Hematopoietic multipotent progenitor cell treated with erythropoietin and hydrocortisone succinate and interleukin-3 and kit ligand, for 4 days (in vitro differentiated cells): ENCODE results near the gene MICU1.
A peak's percentile ranks its signal among the peaks of the same experiment; 100 is the strongest.
"Not testable (repeated sequence)": the region's sequence is repeated elsewhere in the genome, so short reads cannot be mapped to it uniquely, and the experiment has no call there.

ENCODE experiments used
- DNase-seq: peaks from one replicate; pipeline ENCODE4 v3.0.0-alpha.2; 2015

The MICU1 gene

DNA sequence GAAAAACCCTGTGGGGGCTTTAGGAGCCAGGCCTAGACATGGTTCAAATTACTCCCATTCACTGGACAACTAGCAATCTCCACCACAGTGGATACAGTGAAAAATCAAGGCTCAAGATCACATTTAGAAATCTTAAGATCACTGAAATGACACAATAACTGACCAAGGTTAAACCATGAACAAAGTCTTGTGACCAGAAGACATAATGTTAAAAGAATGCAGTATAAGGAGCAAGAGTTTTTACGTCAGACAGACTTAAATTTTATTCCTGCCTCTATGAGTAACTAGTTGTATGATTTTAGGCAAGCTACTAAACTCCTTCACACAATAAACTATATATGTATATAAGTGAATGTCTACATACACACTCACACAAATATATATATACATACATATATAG is 68.5 kb downstream of the MICU1 start:
- no peak for DNase-seq

DNA sequence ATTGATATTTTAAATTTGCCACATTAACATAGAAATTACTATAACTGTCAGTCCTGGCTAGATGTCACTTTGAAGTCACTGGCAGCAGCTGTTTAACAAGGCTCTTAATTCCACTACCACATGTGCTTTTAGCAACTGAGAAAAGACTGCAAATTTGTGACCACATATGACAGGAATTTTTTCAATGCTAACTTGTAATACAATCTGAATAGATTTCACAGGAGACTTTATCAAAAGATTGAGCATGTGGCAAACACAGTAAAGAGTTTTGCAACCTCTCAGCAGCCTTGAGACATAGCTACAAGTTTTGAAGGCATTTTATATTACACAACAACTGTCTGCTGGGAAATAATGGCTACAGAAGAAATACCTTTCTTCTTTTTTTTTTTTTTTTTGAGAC is 73.0 kb downstream of the MICU1 start:
- DNase-seq = peak; percentile 71

DNA sequence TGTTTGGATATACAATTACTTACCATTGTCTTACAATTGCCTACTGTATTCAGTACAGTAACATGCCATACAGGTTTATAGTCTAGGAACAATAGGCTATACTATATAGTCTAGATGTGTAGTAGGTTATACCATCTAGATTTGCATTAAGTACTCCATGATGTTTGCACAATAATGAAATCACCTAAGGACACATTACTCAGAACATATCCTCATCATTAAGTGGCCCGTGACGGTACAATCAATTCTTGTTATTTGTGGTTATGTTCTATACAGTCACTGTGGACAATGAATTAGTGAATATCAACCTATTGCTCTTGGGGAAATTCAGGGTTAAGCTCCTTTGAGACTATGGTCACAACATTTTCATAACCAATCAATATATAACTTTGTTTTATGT is 75.6 kb downstream of the MICU1 start:
- no peak for DNase-seq

DNA sequence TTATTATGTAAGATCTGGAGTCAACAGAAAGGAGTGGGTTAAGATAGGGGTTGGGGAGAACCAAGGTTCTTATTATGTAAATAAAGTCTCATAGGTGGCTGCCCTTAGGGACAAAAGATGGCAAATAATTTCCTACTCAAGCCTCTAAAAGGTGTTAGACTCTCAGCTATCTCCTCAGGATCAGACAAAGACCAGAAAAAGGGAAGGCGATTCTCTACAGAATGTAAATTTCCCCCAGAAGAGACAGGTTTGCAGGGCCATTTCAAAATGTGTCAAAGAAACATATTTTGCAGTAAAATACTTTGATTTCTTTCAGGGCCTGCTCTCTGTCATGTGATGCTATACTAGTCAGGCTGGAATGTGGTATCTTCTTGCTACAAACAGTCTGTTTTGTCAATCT is 80.3 kb downstream of the MICU1 start:
- DNase-seq = no peak

GRCh38 chr10:72543855-72544254 is 82.0 kb downstream of the MICU1 start:
- not testable (repeated sequence) for DNase-seq

DNA sequence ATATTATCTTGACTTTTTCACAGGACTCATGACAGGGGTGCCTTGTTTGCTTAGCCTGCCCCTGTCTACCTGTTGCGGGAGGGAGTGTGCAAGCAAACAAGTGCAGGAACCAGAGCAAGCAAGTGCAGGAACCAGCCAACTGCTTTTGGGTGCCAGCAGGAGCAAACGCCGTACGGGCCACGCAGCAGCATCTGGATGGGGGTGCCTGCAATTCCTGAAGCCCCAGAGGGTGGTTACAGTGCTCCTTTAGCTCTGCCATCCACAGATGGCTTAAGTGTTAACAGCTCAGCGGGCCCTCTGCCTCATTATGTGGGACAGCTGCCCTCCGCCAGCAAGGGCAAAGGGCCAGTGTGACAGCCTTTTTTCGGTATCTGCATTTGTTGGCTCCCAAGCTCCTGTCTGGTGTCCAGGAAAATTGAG is 83.5 kb downstream of the MICU1 start:
- DNase-seq = no peak

DNA sequence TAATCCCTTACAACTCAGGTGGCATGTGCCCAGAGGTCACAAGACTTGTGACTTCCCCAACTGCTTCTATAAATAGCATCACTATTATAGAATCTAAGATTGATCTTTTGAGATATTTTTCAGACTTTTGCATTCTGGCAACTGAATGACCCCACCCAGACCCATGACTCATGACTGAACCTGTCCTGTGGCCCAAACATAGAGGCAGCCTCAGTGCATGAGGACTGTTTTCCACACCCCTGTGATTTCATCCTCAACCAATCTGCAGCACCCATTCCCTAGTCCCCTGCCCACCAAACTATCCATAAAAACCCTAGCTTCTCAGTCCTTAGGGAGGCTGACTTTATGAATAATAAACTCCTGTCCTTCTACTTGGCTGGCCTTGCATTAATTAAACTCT is 84.5 kb downstream of the MICU1 start:
- no peak for DNase-seq

- peak; percentile 31 for DNase-seq
Observed at GRCh38 chr10:72540193-72540807, 85.6 kb downstream of the MICU1 start.

DNA sequence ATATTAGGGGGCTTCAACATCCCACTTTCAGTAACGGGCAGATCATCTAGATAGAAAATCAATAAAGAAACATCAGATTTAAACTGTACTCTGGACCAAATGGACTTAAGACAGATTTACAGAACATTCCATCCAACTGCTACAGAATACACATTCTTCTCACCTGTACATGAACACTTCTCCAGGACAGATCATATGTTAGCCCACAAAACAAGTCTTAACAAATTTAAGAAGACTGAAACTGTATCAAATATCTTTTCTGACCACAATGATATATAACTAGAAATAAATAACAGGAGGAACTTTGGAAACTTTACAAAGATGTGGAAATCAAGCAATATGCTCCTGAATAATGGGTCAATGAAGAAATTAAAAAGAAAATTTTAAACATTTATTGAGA is 86.7 kb downstream of the MICU1 start:
- no peak for DNase-seq

DNA sequence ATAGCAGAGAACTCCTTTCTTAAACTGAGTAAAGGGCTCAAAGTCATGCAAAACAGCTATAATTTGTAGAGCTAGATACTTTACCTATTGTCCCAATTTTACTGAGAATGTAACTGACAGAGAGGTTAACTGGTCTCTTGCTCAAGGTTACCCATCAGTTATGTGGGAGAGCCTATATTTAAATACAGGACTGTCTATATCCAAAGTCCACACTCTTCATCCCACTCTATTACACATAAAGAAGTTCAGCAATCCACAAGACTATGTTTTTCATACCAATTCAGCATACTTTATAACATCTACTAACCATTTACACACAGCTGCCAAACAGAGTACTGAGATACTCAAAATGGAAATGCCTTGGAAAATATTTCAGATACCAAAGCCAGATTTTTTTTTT is 100.2 kb downstream of the MICU1 start:
- no peak for DNase-seq

- no peak for DNase-seq
Observed at GRCh38 chr10:72525277-72525676, 100.6 kb downstream of the MICU1 start.

DNA sequence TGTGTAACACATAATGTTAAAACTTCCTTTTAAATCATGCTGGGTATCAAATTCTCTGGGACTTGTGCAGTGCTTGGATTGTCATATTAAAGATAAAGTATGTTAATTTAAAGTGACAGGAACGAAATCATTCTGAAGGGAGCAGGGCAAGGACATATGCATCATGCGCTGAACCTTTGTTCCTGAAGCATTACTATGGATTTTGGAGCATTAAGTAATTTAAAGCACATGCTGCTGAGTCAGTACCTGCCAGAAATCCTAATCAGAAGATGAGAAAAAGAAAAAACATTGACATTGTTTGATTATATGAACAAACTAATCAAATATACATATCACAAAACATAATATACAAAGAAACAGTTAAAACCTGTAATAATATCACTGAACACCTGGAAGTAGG is 101.4 kb downstream of the MICU1 start:
- no peak for DNase-seq

- no peak for DNase-seq
Observed at GRCh38 chr10:72523932-72524396, 101.9 kb downstream of the MICU1 start.

DNA sequence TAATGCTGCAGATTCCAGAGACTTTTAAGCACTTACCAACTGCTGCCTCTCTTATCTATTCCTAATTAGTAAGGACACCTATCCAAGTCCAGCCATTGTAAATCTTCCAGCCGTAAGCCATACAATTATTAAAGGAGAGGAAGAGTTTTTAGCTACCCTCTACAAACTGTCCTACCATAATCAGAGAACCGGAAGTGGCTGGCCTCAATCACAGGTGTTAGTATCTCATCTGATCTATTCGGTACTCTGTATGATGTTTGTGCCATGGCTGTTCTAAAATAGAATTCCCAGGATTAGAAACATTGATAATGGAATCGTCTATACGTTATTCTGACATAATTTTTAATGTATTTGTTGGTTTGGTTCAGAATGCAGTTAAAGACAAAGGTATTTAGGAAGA is 102.8 kb downstream of the MICU1 start:
- no peak for DNase-seq

- no peak for DNase-seq
Observed at GRCh38 chr10:72517244-72517643, 108.6 kb downstream of the MICU1 start.

DNA sequence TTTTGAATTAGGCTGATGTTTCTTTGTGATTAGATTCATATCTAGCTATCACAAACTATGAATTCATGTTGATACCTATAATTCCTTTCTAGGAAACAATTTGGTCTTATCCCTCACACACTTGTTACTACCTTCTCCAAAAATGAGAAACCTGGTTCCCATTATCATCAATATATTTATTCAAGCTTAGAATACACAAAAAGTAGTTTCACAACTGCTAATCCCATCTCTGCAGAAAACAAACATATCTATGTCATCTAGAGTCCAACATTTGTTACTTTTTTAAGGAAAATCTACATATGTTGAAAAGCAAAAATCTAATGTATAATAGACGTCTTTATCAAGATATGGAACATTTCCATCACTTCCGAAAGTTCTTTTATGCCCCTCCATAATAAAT is 110.4 kb downstream of the MICU1 start:
- no peak for DNase-seq

GRCh38 chr10:72513910-72514309 is 112.0 kb downstream of the MICU1 start:
- no peak for DNase-seq

DNA sequence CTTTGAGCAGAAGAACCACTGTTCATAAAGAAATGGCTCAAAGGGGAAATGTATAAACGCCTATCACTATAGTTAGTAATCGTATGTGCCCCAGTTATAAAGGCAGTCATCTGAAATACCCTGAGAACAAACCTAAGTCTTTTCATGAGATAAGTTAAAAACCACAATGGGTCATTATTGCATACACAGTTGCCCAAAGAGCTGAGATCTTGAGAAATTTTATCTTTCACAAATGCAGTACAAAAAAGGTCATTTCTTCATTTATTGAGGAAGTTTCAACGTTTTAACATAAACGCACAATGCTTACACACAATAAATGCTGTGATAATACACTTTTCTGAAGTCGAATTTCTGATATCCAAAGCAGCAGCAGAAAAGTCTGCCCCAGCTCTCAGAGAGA is 114.4 kb downstream of the MICU1 start:
- peak; percentile 84 for DNase-seq

GRCh38 chr10:72509941-72510340 is 115.9 kb downstream of the MICU1 start:
- DNase-seq = peak; percentile 66

DNA sequence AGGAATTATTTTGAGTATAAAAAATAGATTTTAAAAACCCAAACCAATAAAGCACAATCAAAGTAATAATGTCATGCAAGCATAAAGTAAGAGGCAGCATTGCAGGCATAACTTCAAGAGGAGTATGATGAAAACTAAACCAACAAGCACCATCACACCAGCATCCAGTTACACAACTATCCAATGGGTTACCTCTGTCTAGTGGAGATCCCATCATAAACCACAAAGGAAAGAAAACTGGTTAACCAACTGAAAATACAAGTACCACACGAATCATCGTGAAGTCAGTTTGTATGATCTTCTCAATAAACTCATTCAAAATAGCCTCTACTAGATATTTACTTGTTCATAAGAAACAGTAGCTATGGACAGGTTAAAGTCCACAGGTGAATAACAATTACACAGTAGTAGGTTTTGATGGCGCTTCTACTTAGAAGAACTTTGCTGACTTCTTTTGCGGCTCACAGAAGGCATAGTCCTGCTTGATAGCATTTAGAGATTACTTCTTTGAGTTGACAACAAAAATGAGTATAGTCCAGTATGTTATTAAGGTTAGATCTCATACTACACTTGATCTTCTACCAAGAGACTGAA is 116.6 kb downstream of the MICU1 start:
- DNase-seq = peak; percentile 62

GRCh38 chr10:72508033-72508432 is 117.8 kb downstream of the MICU1 start:
- no peak for DNase-seq

GRCh38 chr10:72506474-72506873 is 119.4 kb downstream of the MICU1 start:
- no peak for DNase-seq

DNA sequence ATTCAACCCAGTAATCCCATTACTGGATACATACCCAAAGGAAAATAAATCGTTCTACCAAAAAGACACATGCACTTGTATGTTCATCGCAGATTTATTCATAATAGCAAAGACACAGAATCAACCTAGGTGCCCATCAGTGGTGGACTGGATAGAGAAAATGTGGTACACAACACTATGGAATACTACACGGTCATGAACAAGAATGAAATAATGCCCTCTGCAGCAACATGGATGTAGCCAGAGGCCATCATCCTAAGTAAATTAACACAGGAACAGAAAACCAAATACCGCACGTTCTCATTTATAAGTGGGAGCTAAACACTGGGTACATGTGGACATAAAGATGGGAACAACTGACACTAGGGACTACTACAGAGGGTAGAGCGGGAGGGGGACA is 120.4 kb downstream of the MICU1 start:
- no peak for DNase-seq

GRCh38 chr10:72503694-72504438 is 122.0 kb downstream of the MICU1 start:
- no peak for DNase-seq
